SK-N-MC (cell line): Measurements from ENCODE around the gene MCC.

Experiments
- DNase-seq: peaks from one replicate; pipeline ENCODE4 v3.0.0-alpha.2; 2011; ENCODE audit warnings: low read depth, low spot score
- H3K27ac ChIP-seq: fragments of 200-600 bp; sonication (generic); 2 replicates; pipeline ENCODE4 v1.5.1; 2016; ENCODE audit warnings: mixed run types
- H3K36me3 ChIP-seq: fragments of 200-600 bp; sonication (generic); 2 replicates; pipeline ENCODE4 v1.6.1; 2017; ENCODE audit warnings: antibody characterized with exemption, low read length, mixed read lengths; ENCODE audit not compliant: insufficient read depth
- H3K4me3 ChIP-seq: fragments of 200-600 bp; sonication (generic); 2 replicates; pipeline ENCODE4 v1.5.1; 2016
- H3K9ac ChIP-seq: fragments of 200-600 bp; sonication (generic); 2 replicates; pipeline ENCODE4 v1.8.0; 2017; ENCODE audit warnings: mixed run types, mixed read lengths; ENCODE audit not compliant: insufficient read length
- H3K9me3 ChIP-seq: fragments of 200-600 bp; sonication (generic); 2 replicates; pipeline ENCODE4 v1.6.1; 2017; ENCODE audit warnings: low read depth, mild to moderate bottlenecking, antibody characterized with exemption, low read length, moderate library complexity, mixed read lengths
- EZH2 ChIP-seq: fragments of 200-600 bp; sonication (generic); IDR thresholded peaks from one replicate; pipeline ENCODE4 v1.6.1; 2017; ENCODE audit warnings: antibody characterized with exemption
- FOXP2 ChIP-seq: optimal IDR thresholded peaks from 2 replicates; pipeline ENCODE3; 2011; ENCODE audit warnings: mild to moderate bottlenecking, moderate library complexity; ENCODE audit not compliant: insufficient read depth; ENCODE audit errors: extremely low read length, control extremely low read depth
- POLR2AphosphoS5 ChIP-seq: IDR thresholded peaks from 2 replicates; pipeline ENCODE4 v1.6.1; 2012; ENCODE audit warnings: mild to moderate bottlenecking, low read depth, low read length, borderline replicate concordance

Gene MCC

DNA sequence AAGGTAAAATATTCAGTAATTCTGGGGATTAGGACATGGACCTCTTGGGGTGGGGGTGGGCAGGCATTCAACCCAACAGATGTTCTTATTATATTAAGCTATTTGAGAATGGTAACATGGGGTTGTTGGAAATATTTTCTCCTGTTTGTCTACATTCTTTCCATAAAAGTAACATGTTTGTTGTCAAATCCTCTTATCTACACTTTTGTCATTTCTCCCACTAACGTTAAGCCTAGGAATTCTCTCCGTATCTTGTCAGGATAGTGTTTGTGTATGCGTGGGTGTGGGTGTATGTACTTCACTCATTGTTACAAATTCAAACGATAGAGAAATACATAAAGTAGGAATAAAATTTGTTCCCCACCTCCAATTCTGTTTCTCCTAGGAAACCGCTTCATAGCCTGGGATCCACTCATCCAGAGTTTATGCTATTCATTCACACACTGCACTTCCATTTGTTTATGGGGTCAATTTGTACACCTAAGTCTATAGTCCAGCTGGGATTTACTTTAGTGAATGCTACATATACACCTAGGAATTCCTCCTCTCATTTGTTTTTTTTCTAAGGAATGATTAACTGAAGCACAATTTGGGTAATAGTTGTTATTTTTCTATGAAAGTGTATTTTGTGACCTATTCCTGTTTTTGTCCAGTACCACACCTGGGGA, 294.8 kb downstream of the MCC start:
- no peaks in the 10 kb centered on the region for H3K36me3 ChIP-seq
- TF ChIP-seq POLR2AphosphoS5 (no peak), EZH2 (no peak), FOXP2 (no peak)
- no peak overlapping the region for H3K27ac ChIP-seq
- H3K4me3 ChIP-seq, result no peak overlapping the region
- DNase-seq, result no peak
- H3K9me3 ChIP-seq, result peaks cover 6% of the 10 kb centered on the region; the same call in 1 of the 2 replicates
- H3K9ac ChIP-seq, result no peak overlapping the region

DNA sequence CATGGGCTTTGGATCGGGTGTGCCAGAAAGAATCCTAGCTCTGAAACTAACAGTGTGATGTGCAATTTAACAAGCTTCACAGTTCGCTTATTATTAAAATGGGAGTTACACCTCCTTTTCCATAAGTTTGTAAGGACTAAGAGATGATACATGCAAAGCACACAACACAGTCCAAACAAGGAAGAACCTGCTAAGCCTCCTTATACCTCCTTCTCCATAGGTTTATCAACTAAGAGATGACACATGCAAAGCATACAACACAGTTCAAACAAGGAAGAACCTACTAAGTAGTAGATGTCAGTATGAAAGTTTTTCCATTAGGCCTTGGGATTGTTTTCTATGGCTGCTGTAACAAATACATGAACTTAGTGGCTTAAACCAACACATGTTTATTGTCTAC, 295.7 kb downstream of the MCC start:
- Histone ChIP-seq H3K9me3 (peaks cover 6% of the 10 kb centered on the region; the same call in 1 of the 2 replicates), H3K36me3 (no peaks in the 10 kb centered on the region), H3K9ac (no peak overlapping the region), H3K27ac (no peak overlapping the region), H3K4me3 (no peak overlapping the region)
- no peak for DNase-seq
- TF ChIP-seq FOXP2, result no peak
- TF ChIP-seq EZH2, result no peak

DNA sequence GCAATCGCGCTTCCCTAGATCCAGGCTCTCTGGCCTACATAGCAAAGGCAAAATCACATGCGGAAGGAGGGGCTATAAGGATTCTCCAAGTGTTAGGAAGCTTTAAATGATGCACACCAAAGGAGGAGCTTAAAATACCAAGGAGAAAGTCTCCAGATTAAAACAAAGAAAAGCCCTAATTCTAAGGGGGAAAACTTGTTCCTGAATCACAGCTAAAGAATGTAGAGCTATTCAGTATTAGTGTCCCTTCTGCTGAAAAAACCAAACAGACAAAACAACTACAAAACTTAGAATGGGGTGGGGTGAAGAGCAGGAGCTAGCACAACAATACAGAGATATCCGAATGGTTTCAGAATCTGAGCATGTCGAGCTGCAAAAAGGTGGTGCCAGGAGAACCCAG, 297.9 kb downstream of the MCC start:
- no peak overlapping the region for H3K9ac ChIP-seq
- TF ChIP-seq EZH2 (no peak), POLR2AphosphoS5 (no peak), FOXP2 (no peak)
- no peaks in the 10 kb centered on the region for H3K36me3 ChIP-seq
- no peak overlapping the region for H3K27ac ChIP-seq
- no peak for DNase-seq
- peaks cover 6% of the 10 kb centered on the region; the same call in 1 of the 2 replicates for H3K9me3 ChIP-seq
- H3K4me3 ChIP-seq, result no peak overlapping the region

DNA sequence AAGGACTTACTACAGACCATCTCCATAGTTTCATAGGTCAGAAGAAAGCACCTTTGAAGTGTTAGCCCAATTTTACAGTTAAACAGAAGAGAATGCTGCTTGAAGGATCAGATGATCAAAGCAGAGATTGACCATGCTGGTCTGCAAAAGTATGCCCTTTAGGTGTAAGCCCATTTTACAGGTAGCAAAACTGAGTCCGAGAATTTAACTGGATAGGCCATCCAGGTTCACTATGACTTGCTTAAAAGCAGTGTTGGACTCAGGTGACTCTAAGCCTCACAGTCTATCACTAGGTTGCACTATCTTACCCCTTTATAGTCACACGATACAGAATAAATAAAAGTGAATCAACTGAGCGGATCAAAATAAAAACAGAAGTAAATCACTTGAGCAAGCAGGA, 299.0 kb downstream of the MCC start:
- DNase-seq, result no peak
- Histone ChIP-seq H3K36me3 (no peaks in the 10 kb centered on the region), H3K4me3 (no peak overlapping the region), H3K27ac (no peak overlapping the region), H3K9ac (no peak overlapping the region), H3K9me3 (peaks cover 6% of the 10 kb centered on the region; the same call in 1 of the 2 replicates)
- TF ChIP-seq FOXP2 (no peak), POLR2AphosphoS5 (no peak), EZH2 (no peak)

GRCh38 chr5:113188436-113188835, 299.8 kb downstream of the MCC start:
- no peak overlapping the region for H3K27ac ChIP-seq
- no peak overlapping the region for H3K4me3 ChIP-seq
- peaks cover 6% of the 10 kb centered on the region; the same call in 1 of the 2 replicates for H3K9me3 ChIP-seq
- H3K36me3 ChIP-seq, result no peaks in the 10 kb centered on the region
- DNase-seq, result no peak
- no peak overlapping the region for H3K9ac ChIP-seq
- TF ChIP-seq FOXP2 (no peak), POLR2AphosphoS5 (no peak), EZH2 (no peak)

DNA sequence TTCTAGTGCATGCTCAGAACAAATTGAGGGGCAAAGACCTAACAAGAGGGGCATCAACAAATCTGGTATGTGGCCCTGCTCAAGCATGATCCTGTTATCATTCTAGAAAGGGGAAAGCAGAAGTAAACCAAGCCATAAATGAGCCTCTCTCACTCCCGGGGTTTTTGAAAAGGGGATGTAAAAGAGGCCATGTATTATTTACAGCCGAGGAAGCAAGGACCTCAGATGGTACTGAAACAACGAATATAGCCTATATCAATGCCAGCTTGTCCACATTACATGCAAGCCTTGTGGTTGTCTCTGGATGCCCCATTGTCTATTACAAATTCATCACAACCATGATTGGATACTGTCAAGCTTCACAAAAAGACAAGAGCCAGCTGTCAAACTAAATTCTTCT, 300.3 kb downstream of the MCC start:
- no peaks in the 10 kb centered on the region for H3K36me3 ChIP-seq
- H3K4me3 ChIP-seq, result no peak overlapping the region
- no peak for DNase-seq
- no peak overlapping the region for H3K27ac ChIP-seq
- no peak for TF ChIP-seq EZH2
- TF ChIP-seq POLR2AphosphoS5, result no peak
- TF ChIP-seq FOXP2, result no peak
- H3K9ac ChIP-seq, result no peak overlapping the region
- peaks cover 3% of the 10 kb centered on the region; the same call in 1 of the 2 replicates for H3K9me3 ChIP-seq

DNA sequence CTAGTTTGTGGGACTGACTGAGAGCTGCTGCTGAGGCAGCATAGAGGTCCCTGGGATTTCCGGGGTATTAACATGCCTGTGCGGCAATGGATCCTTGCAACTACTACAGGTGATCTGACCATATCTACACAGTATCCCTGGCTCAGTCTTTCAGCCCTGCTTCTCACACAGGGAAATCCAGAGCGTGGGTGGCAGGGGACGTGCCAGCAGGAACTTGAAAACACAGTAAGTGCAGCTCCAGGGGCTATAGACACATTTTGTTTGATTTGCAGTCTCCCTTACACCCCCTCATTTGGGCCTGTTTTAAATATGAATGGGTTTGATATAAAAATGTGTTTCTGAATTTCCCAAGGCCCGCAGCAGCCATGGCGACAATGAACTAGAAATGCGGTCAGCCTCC, 302.2 kb downstream of the MCC start:
- H3K36me3 ChIP-seq, result no peaks in the 10 kb centered on the region
- H3K9me3 ChIP-seq, result no peaks in the 10 kb centered on the region
- TF ChIP-seq EZH2, result no peak
- no peak for TF ChIP-seq POLR2AphosphoS5
- TF ChIP-seq FOXP2, result no peak
- no peak for DNase-seq
- H3K4me3 ChIP-seq, result no peak overlapping the region
- H3K9ac ChIP-seq, result no peak overlapping the region
- no peak overlapping the region for H3K27ac ChIP-seq

- Histone ChIP-seq H3K27ac (no peak overlapping the region), H3K9me3 (no peaks in the 10 kb centered on the region), H3K36me3 (no peaks in the 10 kb centered on the region), H3K9ac (no peak overlapping the region), H3K4me3 (no peak overlapping the region)
- TF ChIP-seq POLR2AphosphoS5, result no peak
- no peak for TF ChIP-seq FOXP2
- TF ChIP-seq EZH2, result no peak
- DNase-seq, result no peak
Observed at GRCh38 chr5:113183694-113184093, 304.6 kb downstream of the MCC start.
